K562 (cell line): ENCODE data around the gene MND1. TPM values are rescaled to one million over a fixed set of nuclear protein-coding genes. Genes with fewer than 3 reads are reported as not detected.
A peak's percentile ranks its signal among the peaks of the same experiment; 100 is the strongest.

Experiments used
- ARID1B ChIP-seq: fragments of 450-650 bp; IDR thresholded peaks from 2 replicates; pipeline ENCODE4 v1.6.1; 2016; ENCODE audit warnings: antibody characterized with exemption, mild to moderate bottlenecking, inconsistent platforms
- ARID3B ChIP-seq: fragments of 250-450 bp; sonication (Bioruptor Pico); IDR thresholded peaks from 2 replicates; pipeline ENCODE4 v1.4.0; 2020; ENCODE audit warnings: borderline replicate concordance
- BCOR ChIP-seq: fragments of 450-650 bp; IDR thresholded peaks from 2 replicates; pipeline ENCODE4 v1.6.1; 2016
- CTBP1 ChIP-seq: fragments of 450-650 bp; IDR thresholded peaks from 2 replicates; pipeline ENCODE4 v1.6.1; 2016; ENCODE audit warnings: borderline replicate concordance
- FOS ChIP-seq: IDR thresholded peaks from 3 replicates; pipeline ENCODE4 v1.6.1; 2011; ENCODE audit not compliant: insufficient read length; ENCODE audit errors: extremely low read depth
- FOSL1 ChIP-seq: fragments of 200-800 bp; sonication (Bioruptor generic); conservative IDR thresholded peaks from 2 replicates; pipeline ENCODE4 v1.6.1; 2016; ENCODE audit warnings: missing genetic modification characterization, missing compliant biosample characterization
- GATA2 ChIP-seq: sonication (generic); formaldehyde crosslinking; IDR thresholded peaks from 2 replicates; pipeline ENCODE4 v1.4.0; 2020; ENCODE audit warnings: mild to moderate bottlenecking, missing genetic modification reagents
- HCFC1 ChIP-seq: IDR thresholded peaks from 2 replicates; pipeline ENCODE4 v1.6.1; 2012; ENCODE audit warnings: low read depth, low read length, improper control_type of control experiment
- NBN ChIP-seq: fragments of 450-650 bp; IDR thresholded peaks from 2 replicates; pipeline ENCODE4 v1.6.1; 2016; ENCODE audit warnings: low read depth, mild to moderate bottlenecking
- NCOR1 ChIP-seq: fragments of 450-650 bp; IDR thresholded peaks from 2 replicates; pipeline ENCODE4 v1.6.1; 2016; ENCODE audit warnings: mild to moderate bottlenecking, moderate library complexity
- NFYB ChIP-seq: IDR thresholded peaks from 2 replicates; pipeline ENCODE4 v1.6.1; 2011; ENCODE audit warnings: mild to moderate bottlenecking, moderate library complexity; ENCODE audit not compliant: insufficient read length; ENCODE audit errors: extremely low read depth
- RBM25 ChIP-seq: fragments of 200-400 bp; formaldehyde crosslinking; IDR thresholded peaks from 2 replicates; pipeline ENCODE4 v1.6.1; 2018; ENCODE audit warnings: low read length, low read depth, moderate library complexity; ENCODE audit not compliant: severe bottlenecking
- RNF219 ChIP-seq: fragments of 250-450 bp; sonication (Bioruptor Pico); IDR thresholded peaks from 2 replicates; pipeline ENCODE4 v1.5.0; 2022; ENCODE audit warnings: mild to moderate bottlenecking
- SAFB2 ChIP-seq: fragments of 200-400 bp; formaldehyde crosslinking; IDR thresholded peaks from 2 replicates; pipeline ENCODE4 v1.6.1; 2018; ENCODE audit warnings: borderline replicate concordance, low read length, low read depth, moderate library complexity; ENCODE audit not compliant: severe bottlenecking
- SMARCA4 ChIP-seq: fragments of 450-650 bp; IDR thresholded peaks from 2 replicates; pipeline ENCODE4 v1.6.1; 2016
- VEZF1 ChIP-seq: fragments of 200-800 bp; sonication (Bioruptor generic); IDR thresholded peaks from 2 replicates; pipeline ENCODE4 v1.6.1; 2017; ENCODE audit warnings: missing genetic modification characterization, missing compliant biosample characterization
- ZC3H11A ChIP-seq: IDR thresholded peaks from 2 replicates; pipeline ENCODE4 v1.6.1; 2012; ENCODE audit warnings: low read depth, low read length, improper control_type of control experiment
- ZEB2 ChIP-seq: fragments of 450-650 bp; IDR thresholded peaks from 2 replicates; pipeline ENCODE4 v1.6.1; 2016
- ZNF780A ChIP-seq: fragments of 250-450 bp; sonication (Bioruptor Pico); IDR thresholded peaks from 2 replicates; pipeline ENCODE4 v1.5.0; 2021; ENCODE audit warnings: mild to moderate bottlenecking
- polyA plus RNA-seq, 8 experiments: library from polyadenylated mRNA; depleted of rRNA in 4 of 8; stranded (reverse) in 5 of 8; unstranded in 3 of 8; fragments of >200 nt; fragmentation: Nextera tagmentation in 2 of 8; fragmentation: Illumina TruSeq in 1 of 8; extraction: Ambion mirVana in 2 of 8; extraction: Trizol in 1 of 8; gene quantifications; 2 replicates each; pipeline versions ENCODE4 v1.2.1 to v1.2.3, GENCODE V29; 2011 to 2014; ENCODE audit warnings: inconsistent platforms in 1 of 8, missing spikeins in 1 of 8
- total RNA-seq, 7 experiments: library from RNA; depleted of rRNA in 6 of 7; stranded (reverse); fragments of >200 nt in 6 of 7; fragmentation: Illumina TruSeq in 2 of 7; extraction: Trizol in 2 of 7; gene quantifications; 2 replicates each; pipeline versions ENCODE4 v1.2.1 to v1.2.3, GENCODE V29; 2011 to 2021; ENCODE audit warnings: low replicate concordance in 1 of 7
- TF ChIP-seq, protein P1 (sequence below), 2 experiments: fragments of 200-800 bp in 1 of 2; sonication (Bioruptor generic) in 1 of 2; sonication (generic) in 1 of 2; formaldehyde crosslinking in 1 of 2; IDR thresholded peaks in 1 of 2; conservative IDR thresholded peaks in 1 of 2; 2 replicates each; pipeline versions ENCODE4 v1.5.0 to v1.6.1; 2016 to 2020; ENCODE audit warnings: missing compliant biosample characterization in 1 of 2, missing genetic modification characterization in 1 of 2, missing genetic modification reagents in 1 of 2
- TF ChIP-seq, protein P2 (sequence below): fragments of 450-650 bp; IDR thresholded peaks from 2 replicates; pipeline ENCODE4 v1.6.1; 2016
- TF ChIP-seq, protein P3 (sequence below): sonication (generic); formaldehyde crosslinking; IDR thresholded peaks from 2 replicates; pipeline ENCODE4 v1.8.0; 2022; ENCODE audit warnings: mild to moderate bottlenecking, missing genetic modification reagents

The MND1 gene
- total and polyA plus RNA-seq, 9 of the 15 experiments (the other 6 are each of a cell fraction or from before 2014, with no cell fraction given), result 35.3 to 94.1 (median 59.9) TPM

DNA sequence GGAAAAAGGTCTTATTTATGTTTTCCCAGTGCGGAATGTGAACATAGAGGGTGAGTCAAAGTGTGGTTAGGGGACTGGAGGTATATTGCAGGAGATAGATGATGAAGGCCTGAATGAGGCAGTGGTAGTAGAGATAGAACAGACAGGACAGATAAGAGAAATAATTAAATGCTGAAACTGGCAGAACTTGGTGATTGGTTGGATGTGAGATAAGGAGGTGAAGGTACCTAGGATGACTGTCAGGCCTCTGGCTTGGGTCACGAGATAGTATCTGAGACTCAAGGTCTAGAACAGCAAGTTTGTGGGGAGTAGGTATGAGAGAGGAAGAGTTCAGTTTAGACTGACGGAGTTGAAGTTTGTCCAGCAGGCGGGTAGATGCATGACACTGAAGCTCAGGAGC, 3.5 kb downstream of the MND1 start (continued):
- no peak for TF ChIP-seq VEZF1 (CRISPR knock-in tag)
- peak; percentile 65 for TF ChIP-seq SMARCA4
- no peak for TF ChIP-seq ARID3B (CRISPR knock-in tag)
- TF ChIP-seq, protein P1, sequence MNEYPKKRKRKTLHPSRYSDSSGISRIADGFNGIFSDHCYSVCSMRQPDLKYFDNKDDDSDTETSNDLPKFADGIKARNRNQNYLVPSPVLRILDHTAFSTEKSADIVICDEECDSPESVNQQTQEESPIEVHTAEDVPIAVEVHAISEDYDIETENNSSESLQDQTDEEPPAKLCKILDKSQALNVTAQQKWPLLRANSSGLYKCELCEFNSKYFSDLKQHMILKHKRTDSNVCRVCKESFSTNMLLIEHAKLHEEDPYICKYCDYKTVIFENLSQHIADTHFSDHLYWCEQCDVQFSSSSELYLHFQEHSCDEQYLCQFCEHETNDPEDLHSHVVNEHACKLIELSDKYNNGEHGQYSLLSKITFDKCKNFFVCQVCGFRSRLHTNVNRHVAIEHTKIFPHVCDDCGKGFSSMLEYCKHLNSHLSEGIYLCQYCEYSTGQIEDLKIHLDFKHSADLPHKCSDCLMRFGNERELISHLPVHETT (CRISPR knock-in tag; conservative IDR thresholded peaks at IDR 0.05 in 1 of 2, IDR thresholded peaks at IDR 0.05 in 1 of 2), result peak in 1 of 2 experiments; percentile 33; a peak in 1 of 4 replicates
- TF ChIP-seq SAFB2, result no peak
- no peak for TF ChIP-seq NBN
- TF ChIP-seq ARID1B, result peak; percentile 82
- peak; percentile 84 for TF ChIP-seq CTBP1
- TF ChIP-seq ZC3H11A, result no peak
- TF ChIP-seq, protein P2, sequence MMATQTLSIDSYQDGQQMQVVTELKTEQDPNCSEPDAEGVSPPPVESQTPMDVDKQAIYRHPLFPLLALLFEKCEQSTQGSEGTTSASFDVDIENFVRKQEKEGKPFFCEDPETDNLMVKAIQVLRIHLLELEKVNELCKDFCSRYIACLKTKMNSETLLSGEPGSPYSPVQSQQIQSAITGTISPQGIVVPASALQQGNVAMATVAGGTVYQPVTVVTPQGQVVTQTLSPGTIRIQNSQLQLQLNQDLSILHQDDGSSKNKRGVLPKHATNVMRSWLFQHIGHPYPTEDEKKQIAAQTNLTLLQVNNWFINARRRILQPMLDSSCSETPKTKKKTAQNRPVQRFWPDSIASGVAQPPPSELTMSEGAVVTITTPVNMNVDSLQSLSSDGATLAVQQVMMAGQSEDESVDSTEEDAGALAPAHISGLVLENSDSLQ, result peak; percentile 71
- no peak for TF ChIP-seq HCFC1
- no peak for TF ChIP-seq BCOR
- peak; percentile 6 for TF ChIP-seq FOS
- TF ChIP-seq, protein P3, sequence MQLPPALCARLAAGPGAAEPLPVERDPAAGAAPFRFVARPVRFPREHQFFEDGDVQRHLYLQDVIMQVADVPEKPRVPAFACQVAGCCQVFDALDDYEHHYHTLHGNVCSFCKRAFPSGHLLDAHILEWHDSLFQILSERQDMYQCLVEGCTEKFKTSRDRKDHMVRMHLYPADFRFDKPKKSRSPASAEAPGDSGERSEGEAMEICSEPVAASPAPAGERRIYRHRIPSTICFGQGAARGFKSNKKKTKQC (CRISPR knock-in tag), result no peak
- TF ChIP-seq ZNF780A, result no peak
- TF ChIP-seq RBM25, result peak; percentile 15
- peak; percentile 77; the same call in 1 of the 2 replicates for TF ChIP-seq FOSL1 (tag)
- peak; percentile 72 for TF ChIP-seq ZEB2
- TF ChIP-seq NCOR1, result peak; percentile 59
- no peak for TF ChIP-seq RNF219
- peak; percentile 55 for TF ChIP-seq NFYB
- peak; percentile 36; the same call in 1 of the 2 replicates for TF ChIP-seq GATA2
